Hematopoietic multipotent progenitor cell treated with erythropoietin and hydrocortisone succinate and interleukin-3 and kit ligand, for 6 days (in vitro differentiated cells): ENCODE measurements around the gene KIF16B.

ENCODE experiments used
- DNase-seq: peaks from one replicate; pipeline ENCODE4 v3.0.0-alpha.2; 2015

KIF16B gene

GRCh38 chr20:16327606-16328005 is 245.6 kb downstream of the KIF16B start:
- DNase-seq = no peak

DNA sequence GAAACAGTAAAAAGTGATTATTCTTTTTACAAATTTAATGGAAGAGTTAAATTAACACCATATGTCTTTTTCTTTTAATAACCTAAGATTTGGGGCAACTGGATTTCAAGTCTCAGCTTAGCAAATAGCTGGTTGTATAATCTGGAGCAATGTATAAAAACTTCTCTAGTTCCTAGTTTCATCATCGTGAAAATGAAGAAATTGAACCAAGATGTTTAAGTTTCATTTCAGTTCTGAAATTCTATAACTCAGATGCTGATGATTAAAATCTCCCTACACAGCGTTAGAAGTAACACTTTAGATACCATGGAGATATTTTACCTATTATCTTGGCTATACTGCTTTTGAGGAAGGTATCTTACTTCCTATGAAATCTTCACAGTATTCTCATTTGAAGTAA is 252.0 kb downstream of the KIF16B start:
- no peak for DNase-seq

GRCh38 chr20:16317445-16318362 is 255.5 kb downstream of the KIF16B start:
- DNase-seq = no peak

DNA sequence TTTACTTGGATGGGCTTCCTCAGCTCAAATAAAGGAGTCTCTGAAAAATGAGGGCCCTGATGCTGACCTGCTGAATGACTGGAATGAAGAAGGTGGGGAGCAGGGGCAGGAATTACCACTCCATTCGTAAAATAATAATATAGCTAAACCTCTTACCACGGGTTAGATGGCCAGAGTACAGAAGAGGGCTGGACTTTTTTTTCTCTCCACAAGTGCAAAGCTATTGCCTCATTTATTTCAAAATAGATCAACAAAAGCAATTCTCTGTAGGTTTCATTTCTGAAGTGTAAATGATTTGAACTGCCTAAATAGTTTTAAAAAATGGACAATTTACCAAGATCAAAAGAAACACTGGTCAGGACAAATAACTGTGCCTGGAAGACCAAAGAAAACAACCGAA is 256.7 kb downstream of the KIF16B start:
- DNase-seq = no peak

DNA sequence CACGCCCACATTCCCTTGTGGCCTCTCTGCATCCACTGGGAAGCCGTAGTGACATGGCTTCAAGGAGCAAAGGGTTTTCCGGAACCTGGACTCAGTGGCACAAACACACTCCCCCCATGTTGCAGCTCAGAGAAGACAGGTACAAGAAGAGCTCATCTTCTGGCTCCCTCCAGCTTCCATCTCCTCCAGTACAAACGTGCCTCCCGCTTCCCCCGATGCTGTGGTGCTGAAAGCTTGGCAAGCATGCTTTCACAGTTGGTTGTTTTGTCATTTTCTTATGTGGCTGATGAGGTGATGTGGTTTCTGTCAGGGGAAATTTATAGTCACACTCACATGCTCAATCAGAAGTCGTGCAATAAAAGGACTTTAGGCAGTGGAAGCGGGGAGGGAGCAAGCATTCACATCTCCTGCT is 258.5 kb downstream of the KIF16B start:
- DNase-seq = no peak

DNA sequence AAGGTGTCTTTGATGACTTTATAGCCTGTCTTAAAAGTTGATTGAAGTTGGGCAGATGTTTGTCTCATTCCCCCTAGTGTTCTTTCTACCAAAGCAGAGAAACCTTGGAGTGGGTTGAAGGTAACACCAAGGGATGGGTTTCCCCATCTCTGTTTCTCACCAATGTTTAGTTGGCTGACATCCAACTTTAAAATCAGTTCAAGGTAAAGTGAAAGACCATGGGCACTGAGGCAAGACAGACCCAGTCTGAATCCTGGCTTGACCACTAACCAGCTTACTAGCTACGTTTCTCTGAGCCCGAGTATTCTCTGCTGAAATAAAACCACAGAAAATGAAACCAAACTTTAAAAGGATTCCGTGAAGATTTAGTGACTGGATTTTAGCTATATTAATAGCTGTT is 258.9 kb downstream of the KIF16B start:
- no peak for DNase-seq

- no peak for DNase-seq
Measured at GRCh38 chr20:16313917-16314316, 259.3 kb downstream of the KIF16B start.

DNA sequence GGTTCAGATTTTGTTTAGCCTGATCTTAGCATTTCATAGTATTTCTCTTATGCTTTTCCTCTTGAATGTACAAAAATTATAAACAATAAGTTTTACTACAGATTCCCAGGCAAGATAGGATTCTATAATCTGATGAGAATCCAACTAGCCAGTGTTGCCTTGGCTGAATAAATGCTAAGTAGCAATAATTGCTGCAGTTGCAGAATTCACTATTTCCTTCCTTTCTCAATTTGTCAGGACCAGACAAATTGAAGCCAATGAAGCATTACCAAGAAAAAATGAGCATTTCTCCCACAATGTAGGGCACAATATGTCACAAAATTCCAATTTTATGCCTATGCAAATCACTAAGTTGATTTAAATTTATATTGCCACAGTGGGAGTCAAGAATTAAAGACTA is 260.2 kb downstream of the KIF16B start:
- DNase-seq = no peak

GRCh38 chr20:16311756-16312155 is 261.5 kb downstream of the KIF16B start:
- DNase-seq = no peak

DNA sequence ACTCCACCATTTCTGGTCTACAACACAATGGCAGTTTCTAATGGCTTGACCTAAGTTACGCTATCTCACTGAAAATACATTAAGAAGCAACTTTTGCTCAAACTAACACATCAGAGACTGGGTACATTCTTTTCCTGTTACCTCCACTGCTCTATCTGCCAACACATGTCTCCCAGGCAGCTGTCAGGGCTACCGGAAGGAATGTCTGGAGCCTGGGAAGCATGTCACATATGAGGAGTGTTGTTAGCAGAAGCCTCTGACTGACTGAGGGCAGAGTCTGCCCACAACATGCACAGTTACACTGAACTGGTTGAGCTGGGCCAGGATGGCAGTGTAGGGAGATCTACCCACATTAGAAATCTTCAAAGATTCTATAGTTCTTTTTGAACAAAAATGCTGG is 264.5 kb downstream of the KIF16B start:
- no peak for DNase-seq

DNA sequence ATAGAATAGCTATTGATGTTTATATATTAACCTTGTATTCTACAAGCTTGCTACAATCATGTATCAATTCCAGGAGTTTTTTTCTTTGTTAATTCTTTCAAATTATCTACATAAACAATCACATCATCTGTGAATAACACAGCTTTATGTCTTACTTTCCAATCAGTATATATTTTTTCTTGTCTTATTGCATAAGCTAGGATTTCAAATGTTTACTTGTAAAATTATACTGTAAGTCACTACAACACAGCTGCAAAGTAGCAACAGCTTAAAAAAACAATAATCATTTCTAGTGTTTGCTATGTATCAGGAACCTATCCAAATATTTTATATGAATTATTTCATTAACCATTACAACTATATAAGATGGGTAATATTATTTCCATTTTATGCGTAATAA is 270.4 kb downstream of the KIF16B start:
- no peak for DNase-seq

- DNase-seq = no peak
Measured at GRCh38 chr20:16301986-16302385, 271.3 kb downstream of the KIF16B start.

- DNase-seq = no peak
Measured at GRCh38 chr20:16299897-16300296, 273.4 kb downstream of the KIF16B start.

- DNase-seq = no peak
Measured at GRCh38 chr20:16296931-16297330, 276.3 kb downstream of the KIF16B start.

- DNase-seq = no peak
Measured at GRCh38 chr20:16295534-16295933, 277.7 kb downstream of the KIF16B start.

DNA sequence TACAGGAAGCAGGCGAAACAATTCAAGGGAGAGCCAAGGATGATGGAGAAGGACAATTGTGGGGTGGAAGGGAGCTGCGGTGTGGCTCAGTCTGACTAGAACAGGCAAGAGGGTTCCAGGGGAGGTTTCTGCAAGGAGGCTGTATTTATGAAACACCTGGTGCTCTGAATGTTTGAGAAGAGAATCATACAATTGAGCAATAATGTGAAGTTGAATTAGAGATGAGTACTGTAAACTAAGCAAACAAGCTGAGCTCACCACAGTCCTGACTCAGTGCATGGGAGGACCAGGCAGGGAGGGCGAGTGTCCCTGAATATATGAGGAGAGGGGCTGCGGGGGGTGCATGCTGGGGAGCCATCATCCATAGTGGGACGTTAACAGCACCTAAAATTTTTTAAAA is 279.7 kb downstream of the KIF16B start:
- no peak for DNase-seq

GRCh38 chr20:16292226-16292880 is 280.9 kb downstream of the KIF16B start:
- DNase-seq = no peak

DNA sequence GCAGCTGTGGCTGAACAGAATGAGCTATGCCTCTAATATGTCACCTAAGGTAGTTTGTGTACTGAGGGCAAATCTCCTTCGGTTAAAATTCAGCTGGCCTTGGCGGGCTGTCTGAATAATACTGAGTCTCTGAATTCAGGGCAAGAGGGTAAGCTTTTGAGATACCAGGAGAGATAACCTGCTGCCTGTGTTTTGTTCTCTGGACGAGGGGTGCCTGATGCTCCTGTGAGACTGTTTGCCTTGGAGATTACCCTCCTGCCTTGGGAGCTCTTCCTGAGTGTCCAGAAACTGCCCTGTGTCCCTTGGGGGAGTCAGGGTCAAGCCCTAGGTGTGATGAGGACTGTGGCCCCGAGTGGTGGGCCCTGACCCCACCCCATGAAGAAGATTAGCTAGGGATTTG is 282.9 kb downstream of the KIF16B start:
- DNase-seq = no peak

- no peak for DNase-seq
Measured at GRCh38 chr20:16287776-16288175, 285.5 kb downstream of the KIF16B start.

DNA sequence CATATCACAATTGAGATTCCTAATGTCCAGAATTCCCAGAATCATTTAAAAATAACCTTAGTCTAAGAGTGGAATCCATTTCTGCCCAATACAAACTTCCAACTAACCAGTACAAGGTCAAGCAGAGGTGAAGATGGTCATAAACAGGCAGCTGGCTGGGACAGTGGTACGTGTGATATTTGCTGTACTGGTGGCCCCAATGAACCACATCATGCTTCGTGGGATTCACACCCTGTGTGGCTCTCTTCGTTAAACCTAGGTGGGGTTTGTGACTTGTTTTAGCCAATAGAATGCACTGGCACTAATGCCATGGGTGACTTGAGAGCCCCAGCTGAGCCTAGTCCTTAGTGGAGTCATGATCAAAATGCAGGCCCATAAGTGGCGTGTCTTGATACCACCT is 286.6 kb downstream of the KIF16B start:
- DNase-seq = no peak

DNA sequence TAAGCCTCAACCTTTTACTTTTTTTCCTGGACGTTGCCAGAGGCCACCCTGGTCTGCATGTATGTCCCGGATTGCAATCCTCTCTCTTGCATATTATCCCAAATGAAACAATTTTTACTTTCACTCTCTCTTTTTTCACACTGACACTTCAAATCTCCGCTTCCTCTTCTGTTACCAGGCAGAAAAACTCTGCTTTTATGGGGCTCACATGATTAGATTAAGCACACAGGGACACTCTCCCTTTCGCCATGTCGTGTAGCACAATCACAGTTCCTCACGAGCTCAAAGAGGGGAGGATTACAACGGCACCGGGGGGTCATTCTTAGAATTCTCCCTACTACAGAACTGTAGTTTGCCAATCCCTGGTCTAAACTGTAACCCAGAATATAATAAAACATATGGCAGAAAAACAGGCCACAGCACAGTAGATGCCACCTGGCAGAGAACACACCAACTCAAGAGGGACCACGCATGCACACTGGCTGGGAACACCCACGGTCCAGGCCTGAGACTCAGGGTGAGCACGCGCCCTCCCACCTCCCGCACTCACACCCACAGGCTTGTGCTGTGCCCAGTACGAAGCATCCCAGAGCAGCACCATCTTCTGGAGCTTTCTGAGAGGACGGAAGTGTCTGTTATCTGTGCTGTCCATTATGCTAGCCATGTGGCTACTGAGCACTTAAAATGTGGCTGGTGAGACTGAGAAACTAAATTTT is 288.7 kb downstream of the KIF16B start:
- DNase-seq = no peak

GRCh38 chr20:16283978-16284377 is 289.3 kb downstream of the KIF16B start:
- no peak for DNase-seq

- DNase-seq = no peak
Measured at GRCh38 chr20:16283307-16283706, 289.9 kb downstream of the KIF16B start.

- no peak for DNase-seq
Measured at GRCh38 chr20:16280219-16280618, 293.0 kb downstream of the KIF16B start.
